ENCODE results near the gene TULP1. TPM values are rescaled to one million over a fixed set of nuclear protein-coding genes. Genes with fewer than 3 reads are reported as not detected.

Gene TULP1
- total RNA-seq, 1 experiment from 2014 or later: not detected

DNA sequence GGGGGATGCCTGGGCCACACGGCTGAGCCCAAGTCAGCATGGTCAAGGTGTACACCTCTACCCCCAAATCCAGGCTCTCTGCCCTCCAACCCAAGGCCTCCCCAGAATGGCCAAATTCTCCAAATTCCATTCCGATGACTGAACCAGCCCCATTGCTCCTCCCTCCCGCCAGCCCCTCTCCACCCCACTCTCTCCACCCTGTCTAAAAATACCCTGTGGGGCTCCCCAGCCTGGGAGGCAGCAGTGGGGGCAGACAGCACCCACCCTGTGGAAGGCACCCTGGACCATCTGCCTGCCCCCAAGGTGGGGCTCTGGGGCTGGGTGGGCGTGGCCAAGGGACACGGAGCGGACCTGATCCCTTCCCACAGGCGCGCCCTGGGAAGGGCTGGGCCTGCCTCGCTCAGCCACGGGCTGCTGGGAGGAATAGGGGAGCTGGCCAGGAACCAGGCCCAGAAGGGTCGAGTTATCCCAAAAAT lies 27.3 kb downstream of the TULP1 start:
- peak overlapping the region; percentile 89 for H2BK120ac ChIP-seq (ENCODE audit: low read depth, low read length, poor library complexity, severe bottlenecking)
- H4K5ac ChIP-seq (ENCODE audit: insufficient read length, low read depth, low read length): peak overlapping the region; percentile 31
- H2BK12ac ChIP-seq (ENCODE audit: insufficient read length, low read depth, low read length): peak overlapping the region; percentile 93
- H3K4ac ChIP-seq (ENCODE audit: low read depth, low read length): peak overlapping the region; percentile 96
- peak overlapping the region; percentile 45 for H2BK5ac ChIP-seq (ENCODE audit: insufficient read length, low read length)
- peaks cover 2 to 22% (median 12%) of the 10 kb centered on the region in 3 experiments; a peak in 5 of 7 replicates for H3K36me3 Mint-ChIP-seq (ENCODE audit: insufficient read depth in 1 of 3, low read depth in 3 of 3)
- no peaks in the 10 kb centered on the region for H3K27me3 ChIP-seq (ENCODE audit: insufficient read depth, low read length)
- no peak overlapping the region for H4K8ac ChIP-seq (replicated peaks; ENCODE audit: insufficient read length, low read depth, low read length)
- peak overlapping the region; percentile 80 for H3K14ac ChIP-seq (ENCODE audit: insufficient read depth, low read length)
- peak overlapping the region; percentile 61 to 68; a peak in 4 of 5 replicates for H3K4me3 Mint-ChIP-seq
- peak; percentile 79 for DNase-seq
- H2AK5ac ChIP-seq (ENCODE audit: insufficient read length, low read length): no peak overlapping the region
- no peaks in the 10 kb centered on the region for H3K79me2 ChIP-seq (ENCODE audit: insufficient read depth, low read length)
- H3K18ac ChIP-seq (ENCODE audit: insufficient read length, low read depth, low read length): peak overlapping the region; percentile 95
- no peaks in the 10 kb centered on the region for H4K20me1 ChIP-seq (ENCODE audit: control insufficient read depth, insufficient read depth, insufficient read length)
- peak overlapping the region; percentile 98 to 99 (median 99) for H3K27ac Mint-ChIP-seq
- H3K23me2 ChIP-seq (ENCODE audit: insufficient read length, low read depth, low read length, poor library complexity, severe bottlenecking): peaks cover 16% of the 10 kb centered on the region
- peak overlapping the region; percentile 8 for H3T11ph ChIP-seq (ENCODE audit: low read length)
- no peak overlapping the region for H2AFZ ChIP-seq (ENCODE audit: low read length)
- no CpG with 5 or more reads among the region's 11 CpGs for WGBS (ENCODE audit: extremely low coverage, insufficient read length, low lambda C conversion rate)
- peaks cover 42 to 48% of the 10 kb centered on the region in 2 experiments for H3K4me1 Mint-ChIP-seq
- no peak overlapping the region for H2BK20ac ChIP-seq (ENCODE audit: low read depth, low read length, poor library complexity, severe bottlenecking)
- peak overlapping the region; percentile 93 for H4K91ac ChIP-seq (ENCODE audit: insufficient read length, low read depth, low read length)
- H3K4me2 ChIP-seq (ENCODE audit: insufficient read depth, insufficient read length, low read length): peak overlapping the region; percentile 47
- peaks cover 11% of the 10 kb centered on the region; the same call in 1 of the 2 replicates for H3K4me1 ChIP-seq (ENCODE audit: insufficient read depth, low read length)
- H3K27me3 Mint-ChIP-seq (ENCODE audit: low read depth): no peaks in the 10 kb centered on the region; the same call in 1 of the 2 replicates
- H2BK15ac ChIP-seq (ENCODE audit: low read depth, low read length): no peak overlapping the region
- H3K79me1 ChIP-seq (ENCODE audit: insufficient read depth, low read depth, low read length, poor library complexity, severe bottlenecking): no peaks in the 10 kb centered on the region
- H3K9me3 ChIP-seq (ENCODE audit: control insufficient read depth, low read depth, low read length): no peaks in the 10 kb centered on the region
- no peaks in the 10 kb centered on the region; a peak in 1 of 5 replicates for H3K9me3 Mint-ChIP-seq
- H3K9ac ChIP-seq (ENCODE audit: extremely low read depth, insufficient read length, low read length): peak overlapping the region; percentile 68
- TF ChIP-seq, protein P1, sequence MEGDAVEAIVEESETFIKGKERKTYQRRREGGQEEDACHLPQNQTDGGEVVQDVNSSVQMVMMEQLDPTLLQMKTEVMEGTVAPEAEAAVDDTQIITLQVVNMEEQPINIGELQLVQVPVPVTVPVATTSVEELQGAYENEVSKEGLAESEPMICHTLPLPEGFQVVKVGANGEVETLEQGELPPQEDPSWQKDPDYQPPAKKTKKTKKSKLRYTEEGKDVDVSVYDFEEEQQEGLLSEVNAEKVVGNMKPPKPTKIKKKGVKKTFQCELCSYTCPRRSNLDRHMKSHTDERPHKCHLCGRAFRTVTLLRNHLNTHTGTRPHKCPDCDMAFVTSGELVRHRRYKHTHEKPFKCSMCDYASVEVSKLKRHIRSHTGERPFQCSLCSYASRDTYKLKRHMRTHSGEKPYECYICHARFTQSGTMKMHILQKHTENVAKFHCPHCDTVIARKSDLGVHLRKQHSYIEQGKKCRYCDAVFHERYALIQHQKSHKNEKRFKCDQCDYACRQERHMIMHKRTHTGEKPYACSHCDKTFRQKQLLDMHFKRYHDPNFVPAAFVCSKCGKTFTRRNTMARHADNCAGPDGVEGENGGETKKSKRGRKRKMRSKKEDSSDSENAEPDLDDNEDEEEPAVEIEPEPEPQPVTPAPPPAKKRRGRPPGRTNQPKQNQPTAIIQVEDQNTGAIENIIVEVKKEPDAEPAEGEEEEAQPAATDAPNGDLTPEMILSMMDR (conservative IDR thresholded peaks at IDR 0.05): no peak
- H3K23ac ChIP-seq (ENCODE audit: insufficient read length, low read depth, low read length): no peak overlapping the region
- H3K27ac ChIP-seq (ENCODE audit: insufficient read length, low read depth, low read length): peak overlapping the region; percentile 32
- H3K56ac ChIP-seq (ENCODE audit: insufficient read length, low read depth, low read length): no peak overlapping the region
